HG03060 (cell line): Measurements from ENCODE around the gene PDSS1.
"Not testable (repeated sequence)": the region's sequence is repeated elsewhere in the genome, so short reads cannot be mapped to it uniquely, and the experiment has no call there.

Experiments used
- ATAC-seq: cut with Tn5 transposase; IDR thresholded peaks from one replicate; pipeline ENCODE4 v1.9.1; 2021; ENCODE audit warnings: low read depth, moderate number of reproducible peaks; ENCODE audit not compliant: unreplicated experiment

Gene PDSS1

DNA sequence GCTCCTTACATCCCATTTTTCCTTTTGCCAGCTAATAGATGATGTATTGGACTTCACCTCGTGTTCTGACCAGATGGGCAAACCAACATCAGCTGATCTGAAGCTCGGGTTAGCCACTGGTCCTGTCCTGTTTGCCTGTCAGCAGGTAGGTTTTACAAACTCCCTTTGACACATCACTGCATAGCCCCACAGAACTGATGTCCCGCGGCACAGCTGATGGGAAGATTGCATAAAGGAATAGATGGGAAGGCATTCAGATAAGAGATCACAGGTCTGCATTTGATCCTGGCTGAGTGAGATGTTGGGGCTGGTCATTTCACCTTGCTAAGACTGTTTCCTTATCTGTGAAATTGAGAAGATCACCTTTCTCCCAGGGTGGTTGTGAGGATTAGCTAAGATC is 37.9 kb downstream of the PDSS1 start:
- ATAC-seq, result no peak

DNA sequence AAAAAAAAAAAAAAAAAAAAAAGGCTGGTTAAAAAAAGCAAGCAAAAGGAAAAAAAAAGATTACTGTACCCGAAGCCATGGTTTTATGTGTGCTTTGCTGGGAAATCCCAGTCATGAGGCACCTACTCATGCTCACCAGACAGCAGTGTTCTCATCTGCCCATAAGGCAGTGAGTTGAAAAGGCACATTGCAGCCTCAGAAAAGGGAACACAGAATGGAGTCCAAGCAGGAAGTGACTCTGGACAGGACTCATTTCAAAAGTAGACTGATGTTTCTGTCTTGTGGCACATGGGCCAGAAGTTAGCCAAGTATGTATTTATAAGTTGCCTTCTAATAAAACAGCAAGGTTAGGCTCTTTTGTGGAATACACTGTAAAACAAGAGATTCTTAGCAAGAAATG is 40.2 kb downstream of the PDSS1 start:
- ATAC-seq, result peak; percentile 68

DNA sequence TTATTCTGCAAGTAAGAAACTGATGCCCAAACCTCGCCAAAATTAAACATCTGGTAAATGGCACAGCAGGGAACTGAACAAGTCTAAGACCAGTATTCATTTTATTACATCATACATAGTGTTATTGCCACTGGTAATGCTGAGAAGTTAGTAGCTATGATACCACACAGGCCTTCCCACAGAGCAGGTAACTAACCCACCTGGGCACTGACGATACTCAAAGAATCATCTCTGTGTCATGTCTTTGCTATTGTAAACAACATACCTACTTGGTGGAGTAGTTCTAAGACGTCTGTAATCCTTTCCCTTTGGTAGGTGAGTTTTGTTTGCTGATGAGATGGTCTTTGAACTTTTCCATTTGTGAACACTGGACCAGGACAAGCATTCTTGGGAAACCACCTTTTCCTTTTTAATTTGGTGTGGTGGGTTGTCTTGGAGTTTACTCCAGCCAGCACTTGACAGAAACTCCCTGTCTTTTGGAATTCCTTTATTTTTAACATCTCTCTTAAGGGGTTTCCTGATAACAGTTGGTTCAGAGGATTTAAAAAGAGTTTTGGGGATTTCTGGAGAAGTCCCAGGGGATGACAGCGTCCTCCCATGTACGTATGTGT is 40.9 kb downstream of the PDSS1 start:
- ATAC-seq, result no peak

DNA sequence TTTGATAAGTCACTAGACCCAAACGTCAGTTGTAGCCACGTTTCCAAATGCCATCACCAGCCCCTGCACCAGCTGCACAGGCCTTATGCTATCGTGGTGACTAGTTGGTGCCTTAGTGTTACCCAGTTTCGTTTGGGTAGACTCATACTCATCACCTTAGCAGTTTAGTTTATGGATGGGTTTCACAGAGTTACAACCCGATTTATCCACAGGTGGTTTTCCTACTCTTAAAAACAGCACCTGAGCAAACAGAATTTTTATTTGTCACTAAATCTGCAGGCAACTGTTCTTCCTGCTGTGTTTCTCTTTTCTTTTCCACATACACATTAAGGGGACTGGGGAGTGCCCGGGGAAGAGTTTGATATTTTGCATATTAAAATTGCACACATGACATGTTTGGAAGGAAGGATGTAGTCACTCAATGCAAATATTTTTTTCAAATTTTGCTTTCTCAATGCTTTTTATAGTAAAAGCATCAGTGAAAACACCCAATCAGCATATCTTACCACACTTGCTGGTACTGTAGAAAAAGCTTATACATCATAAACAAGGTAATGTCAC is 41.6 kb downstream of the PDSS1 start:
- ATAC-seq, result no peak

DNA sequence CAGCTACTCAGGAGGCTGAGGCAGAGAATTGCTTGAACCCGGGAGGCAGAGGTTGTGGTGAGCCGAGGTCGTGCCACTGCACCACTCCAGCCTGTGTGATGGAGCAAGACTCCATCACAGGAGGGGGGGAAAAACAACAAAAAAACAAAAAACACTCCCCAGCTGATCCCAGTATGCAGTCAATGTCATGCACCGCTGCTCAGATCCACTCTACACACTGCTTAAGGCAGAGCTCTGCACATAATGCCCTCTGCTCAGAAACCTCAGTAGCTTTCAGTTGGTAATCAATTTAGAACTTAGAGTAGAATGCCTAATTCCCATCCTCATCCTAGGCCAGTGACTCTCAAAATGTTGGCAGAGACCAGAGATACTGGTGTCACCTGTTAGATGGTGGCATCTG is 43.9 kb downstream of the PDSS1 start:
- ATAC-seq, result no peak

DNA sequence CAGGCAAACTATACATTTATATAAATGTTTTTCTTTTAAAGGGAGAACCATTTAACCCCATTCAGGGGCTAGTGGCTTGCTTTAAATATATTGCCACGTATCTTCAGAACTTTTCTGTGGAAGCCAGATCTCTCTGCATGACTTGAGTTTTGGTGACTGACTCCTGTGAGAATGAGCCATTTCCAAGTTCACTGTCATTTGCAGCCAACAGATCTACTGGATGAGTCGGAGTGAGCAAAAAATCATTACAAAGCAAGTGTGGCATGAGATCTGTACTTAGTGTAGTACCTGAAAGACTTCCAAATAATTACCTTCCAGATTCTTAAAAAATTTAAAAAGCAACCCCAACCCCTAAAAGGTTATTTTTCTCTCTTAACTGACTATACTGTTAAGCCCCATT is 45.6 kb downstream of the PDSS1 start:
- ATAC-seq, result no peak

DNA sequence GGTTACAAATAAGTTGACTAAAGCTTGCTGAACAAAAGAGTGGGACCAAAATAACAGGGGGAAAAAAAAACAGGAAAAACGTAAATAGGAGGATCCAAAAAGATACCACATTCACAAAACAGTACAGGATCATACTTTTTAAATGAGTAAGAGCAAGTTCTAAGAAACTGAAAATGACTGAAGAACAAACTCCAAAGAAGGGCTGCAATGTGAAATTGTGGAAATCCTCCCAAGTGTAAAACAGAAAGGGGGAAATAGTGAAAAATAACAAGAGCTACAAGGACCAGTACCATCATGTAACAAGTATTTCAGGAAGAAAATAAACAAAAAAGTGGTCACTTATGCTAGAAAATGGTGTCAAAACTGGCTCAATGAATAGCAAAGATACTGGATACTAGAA is 46.3 kb downstream of the PDSS1 start:
- no peak for ATAC-seq

DNA sequence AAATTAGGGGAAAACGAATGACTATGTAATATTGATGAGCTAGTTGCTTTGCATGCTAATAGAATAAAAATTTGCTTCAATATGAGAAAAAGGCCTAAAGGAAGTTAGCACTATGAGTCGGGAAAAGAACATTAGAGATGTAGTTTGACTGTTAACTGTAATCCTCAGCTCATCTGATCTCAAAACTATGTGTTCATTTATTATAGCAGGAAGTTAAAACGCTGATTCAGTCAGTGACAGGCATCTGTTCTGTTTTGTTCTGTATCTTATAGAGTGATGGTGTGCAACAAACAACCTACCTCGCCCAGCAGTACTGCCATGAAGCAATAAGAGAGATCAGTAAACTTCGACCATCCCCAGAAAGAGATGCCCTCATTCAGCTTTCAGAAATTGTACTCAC is 48.6 kb downstream of the PDSS1 start:
- no peak for ATAC-seq

DNA sequence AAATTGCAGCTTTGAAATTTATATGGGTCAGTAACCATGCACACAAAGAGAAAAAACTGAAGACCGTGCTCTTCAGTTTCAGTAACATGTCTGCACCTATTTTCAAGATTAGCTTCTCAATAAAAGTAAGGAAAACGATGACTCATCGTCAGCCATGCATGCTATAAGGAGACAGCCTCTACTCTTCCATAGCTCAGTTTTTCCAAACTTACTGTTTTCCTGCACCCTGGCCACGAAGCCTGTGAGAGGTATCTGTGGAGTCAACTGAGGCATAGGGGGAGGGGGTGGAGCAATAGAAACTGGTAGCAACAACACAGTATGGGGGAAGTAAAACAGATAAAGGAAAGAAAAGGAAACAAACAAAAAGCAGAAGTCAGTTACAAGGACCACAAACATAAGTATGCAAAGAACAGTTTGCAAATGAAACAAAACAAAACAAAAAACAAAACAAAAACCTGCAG is 58.0 kb downstream of the PDSS1 start:
- peak; percentile 82 for ATAC-seq

DNA sequence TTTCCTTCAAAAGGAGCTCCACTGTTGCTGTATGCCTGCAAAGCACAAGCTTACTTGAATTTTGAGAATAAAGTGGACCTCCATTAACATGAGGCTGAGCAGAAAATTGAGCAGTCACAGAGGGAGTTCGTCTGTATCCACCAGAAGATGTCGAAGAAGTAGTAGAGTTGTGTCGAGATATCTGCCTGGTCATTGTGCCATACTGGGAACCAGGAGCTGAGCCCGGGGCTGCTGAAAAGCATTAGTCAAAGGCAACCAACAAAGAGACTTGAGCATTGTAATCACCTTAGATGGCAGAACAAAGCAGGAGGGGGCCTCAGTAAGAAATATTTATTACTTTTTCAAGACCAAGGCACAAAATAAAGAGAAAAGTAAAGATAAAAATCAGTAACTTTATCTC is 61.5 kb downstream of the PDSS1 start:
- ATAC-seq, result no peak

DNA sequence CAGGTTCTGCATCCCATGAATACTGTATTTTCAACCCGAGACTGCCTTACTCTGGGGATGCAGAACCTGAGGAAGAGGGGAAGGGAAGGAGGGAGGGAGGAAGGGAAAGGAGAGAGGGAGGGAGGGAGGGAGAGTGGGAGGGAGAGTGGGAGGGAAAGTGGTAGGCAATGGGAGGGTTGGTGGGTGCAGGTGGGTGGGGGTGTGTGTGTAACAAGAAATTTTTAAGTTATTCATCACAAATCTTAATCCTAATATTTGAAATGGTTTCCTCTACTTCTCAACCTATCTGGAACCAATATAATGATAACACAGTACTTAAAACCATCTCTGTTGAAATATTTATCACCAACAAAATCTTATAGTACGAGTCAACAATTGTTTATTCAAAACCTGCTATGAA is 68.0 kb downstream of the PDSS1 start:
- no peak for ATAC-seq

DNA sequence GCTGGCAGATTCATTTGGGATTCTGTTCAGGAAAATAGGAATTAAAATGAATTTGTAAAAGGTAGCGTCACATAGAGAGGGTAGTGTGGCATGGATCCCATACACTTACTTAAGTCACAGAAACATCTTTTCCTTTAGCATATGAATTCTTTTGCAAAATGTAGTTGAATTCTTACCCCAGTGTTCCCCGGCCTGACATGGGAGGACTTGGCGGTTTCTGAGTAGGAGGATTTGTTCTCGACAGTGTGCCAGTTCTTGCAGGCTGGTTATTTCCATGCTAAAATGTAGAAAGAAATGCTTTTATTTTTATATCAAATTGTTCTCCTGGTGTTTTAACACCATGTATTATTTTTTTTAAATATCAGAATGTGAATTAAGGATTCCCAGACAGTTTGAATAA is 72.6 kb downstream of the PDSS1 start:
- ATAC-seq, result no peak

DNA sequence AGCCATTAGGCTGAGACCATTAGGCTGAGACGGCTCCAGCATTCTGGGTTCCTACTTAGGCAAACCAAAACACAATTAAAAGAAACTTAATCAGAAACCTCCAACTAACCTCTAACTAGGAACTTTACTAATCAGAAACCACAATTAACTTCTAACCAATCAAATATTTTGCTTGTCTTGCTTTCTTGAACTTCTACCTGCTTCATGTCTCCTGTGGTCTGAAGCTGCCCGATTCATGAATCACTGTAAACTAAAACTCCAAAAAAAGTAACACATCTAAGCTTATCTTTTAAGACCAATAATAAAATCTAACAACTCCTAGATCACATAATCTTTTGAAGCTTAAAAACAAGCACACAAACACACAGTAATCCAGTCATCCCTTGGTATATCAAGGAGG is 76.1 kb downstream of the PDSS1 start:
- ATAC-seq, result no peak

DNA sequence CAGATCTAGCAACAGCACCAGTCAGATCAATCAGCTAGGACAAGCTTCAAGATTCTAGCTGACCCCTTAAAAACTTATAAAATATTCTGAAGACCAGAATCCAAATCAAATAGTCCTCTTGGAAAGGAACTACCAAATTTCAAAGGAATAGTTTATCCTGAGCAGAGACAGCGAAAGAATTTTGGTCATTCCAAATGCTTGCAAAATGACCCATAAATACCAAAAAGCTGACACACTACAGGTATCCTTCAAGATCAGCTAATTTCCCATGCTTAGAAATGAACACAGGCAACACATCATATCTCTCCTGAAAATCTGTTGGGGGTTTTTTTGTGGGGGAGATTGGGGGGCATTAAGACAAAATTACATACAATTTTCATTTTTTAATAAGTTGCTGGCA is 78.8 kb downstream of the PDSS1 start:
- no peak for ATAC-seq

DNA sequence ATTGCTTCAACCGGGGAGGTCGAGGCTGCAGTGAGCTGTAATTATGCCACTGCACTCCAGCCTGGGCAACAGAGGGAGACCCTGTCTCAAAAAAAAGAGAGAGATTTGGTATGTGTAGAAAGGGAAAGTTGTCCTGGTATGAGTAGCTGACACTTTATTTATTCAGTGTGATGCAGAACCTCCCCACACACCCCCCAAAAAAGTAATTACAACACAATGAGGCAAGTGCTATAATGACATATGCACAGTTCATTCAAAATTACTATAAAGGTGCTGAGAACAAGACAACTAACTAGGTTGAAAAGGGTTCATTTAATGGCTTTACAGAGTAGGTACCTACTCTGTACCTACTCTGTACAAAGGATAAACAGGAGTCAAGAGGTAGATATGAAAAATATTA is 80.2 kb downstream of the PDSS1 start:
- ATAC-seq, result no peak

DNA sequence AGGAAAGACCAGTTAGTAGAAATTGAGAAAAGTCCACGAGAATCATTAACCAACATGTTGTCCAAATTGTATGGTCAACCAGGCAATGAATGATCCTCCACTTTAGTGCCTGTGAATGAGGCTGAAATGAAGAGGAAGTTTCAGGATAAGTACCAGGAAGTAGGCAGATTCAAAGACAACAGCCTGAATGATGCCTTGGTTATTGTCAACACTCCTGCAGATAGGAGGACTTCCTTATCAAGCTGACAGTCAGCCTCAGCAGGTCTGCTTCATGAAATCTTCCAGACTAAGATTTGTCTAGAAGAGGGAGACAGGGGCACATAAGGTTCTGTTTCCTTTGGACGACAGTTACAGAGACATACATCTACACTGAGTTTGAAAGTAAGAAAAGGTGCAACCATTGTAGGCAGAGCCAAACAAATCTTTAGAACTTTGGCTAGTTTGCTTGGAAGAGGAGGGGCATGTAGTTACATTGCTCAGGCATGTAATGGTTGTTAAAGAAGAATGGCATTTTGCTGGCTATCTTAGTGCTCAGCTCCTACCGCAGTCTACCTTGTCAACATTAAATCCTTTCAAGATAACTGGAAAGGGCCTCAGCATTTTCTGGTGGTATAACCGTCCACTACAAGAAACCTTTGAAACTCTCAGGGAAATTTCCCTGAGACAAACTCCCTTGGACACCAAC is 81.8 kb downstream of the PDSS1 start:
- no peak for ATAC-seq

DNA sequence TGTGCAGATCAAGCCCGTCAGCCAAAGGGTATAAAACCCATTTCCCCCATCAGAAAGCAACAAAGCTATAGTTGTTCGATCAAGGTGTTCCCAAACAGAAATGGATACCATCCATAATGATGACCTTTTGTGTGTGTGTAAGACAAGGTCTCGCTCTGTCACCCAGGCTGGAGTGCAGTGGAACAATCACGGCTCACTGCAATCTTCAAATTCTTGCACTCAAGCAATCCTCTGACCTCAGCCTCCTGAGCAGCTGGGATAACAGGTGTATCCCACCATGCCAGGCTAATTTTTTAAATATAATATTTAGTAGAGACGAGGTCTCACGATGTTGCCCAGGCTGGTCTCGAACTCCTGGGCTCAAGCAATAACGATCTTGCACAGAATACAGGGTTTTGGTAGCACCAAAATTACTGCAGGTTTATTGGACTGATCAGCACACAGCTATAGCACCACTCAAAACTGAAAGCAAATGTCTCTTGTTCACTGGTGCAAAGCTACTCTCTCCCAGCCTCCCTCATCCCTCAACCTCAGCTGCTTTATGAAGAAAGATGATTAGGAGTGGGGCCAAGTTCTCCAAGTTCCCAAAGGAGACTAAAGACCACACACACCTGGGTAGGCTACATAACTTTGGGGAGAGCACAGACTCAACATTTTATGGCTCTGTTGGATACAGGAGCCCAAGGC is 82.7 kb downstream of the PDSS1 start:
- ATAC-seq, result no peak

DNA sequence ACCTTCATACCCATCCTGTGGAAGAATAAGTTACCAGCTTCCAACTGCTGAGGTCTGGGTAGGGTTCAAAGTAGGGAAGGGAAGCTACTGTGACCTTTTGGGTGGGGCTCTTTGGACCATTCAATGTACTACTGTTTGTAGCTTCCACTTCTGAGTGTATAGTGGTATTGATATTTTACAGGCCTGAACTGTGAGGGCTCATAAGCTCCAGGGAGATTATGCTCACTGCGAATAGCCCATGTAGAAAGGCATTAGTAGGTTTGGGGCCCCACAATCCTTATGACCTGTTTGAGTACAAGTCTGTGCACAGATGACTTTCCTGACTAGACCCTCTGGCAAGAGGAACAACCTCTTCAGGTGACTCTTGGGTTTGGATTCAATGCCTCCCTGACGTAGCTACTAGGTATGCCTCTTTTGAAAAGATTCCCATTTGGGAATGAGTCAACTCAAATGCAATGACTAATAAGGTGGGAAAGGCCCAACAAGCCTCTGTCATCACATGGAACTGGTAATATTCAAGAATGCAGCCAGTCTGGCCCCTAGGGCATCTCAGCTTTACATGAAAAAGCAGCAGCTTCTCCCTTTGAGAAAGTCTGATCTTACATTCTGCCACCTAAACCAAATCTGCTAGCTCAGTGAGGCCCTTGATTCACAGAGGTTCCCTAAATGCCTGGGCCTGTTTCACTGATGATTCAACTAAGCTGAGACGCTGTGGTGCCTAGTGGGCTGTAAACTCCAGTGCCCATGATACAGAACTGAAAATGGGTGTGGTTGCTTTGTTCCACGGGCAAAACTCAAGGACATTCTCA is 83.5 kb downstream of the PDSS1 start:
- ATAC-seq, result no peak

DNA sequence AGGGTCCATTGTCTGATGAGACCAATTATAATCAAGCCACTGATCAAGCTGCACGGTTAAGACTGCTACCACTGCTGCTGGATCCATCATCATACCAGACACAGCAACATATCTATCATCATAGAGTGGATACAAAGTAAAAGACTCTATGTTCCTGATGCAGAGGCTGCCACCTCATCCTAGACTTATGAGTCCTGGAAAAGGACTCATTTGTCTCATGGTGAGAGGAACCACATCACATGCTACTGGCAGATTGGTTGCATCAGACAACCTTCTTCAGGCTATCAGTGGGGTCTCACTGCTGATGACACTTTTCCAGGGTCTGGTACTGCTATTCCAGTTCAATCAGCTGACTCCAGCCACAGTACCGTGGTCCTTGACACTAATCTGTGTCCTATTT is 84.3 kb downstream of the PDSS1 start:
- ATAC-seq, result no peak

DNA sequence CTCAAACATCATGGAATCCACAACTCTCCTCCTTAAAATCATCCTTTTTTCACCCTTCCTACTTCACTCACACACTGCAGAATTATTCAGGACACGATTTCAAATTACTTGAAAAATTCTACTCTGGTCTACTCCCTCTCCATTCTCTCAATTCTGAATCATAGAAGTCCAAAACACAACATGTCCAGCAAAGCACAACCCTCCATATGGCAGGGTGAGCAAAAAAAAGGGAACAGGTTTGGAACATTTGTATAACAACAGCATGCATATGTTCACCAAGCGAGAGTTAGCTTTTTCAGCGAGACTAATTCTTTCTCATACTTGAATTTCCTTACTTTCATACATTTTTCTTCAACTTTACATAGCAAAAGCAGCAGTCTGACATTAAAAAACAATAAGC is 89.9 kb downstream of the PDSS1 start:
- no peak for ATAC-seq

DNA sequence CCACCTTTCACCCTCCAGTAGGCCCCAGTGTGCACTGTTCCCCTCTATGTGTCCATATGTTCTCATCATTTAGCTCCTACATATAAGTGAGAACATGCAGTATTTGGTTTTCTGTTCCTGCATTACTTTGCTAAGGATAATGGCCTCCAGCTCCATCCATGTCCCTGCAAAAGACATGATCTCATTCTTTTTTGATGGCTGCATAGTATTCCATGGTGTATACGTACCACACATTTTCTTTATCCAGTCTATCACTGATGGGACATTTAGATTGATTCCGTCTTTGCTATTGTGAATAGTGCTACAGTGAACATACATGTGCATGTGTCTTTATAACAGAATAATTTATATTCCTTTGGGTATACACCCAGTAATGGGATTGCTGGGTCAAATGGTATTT is 92.3 kb downstream of the PDSS1 start:
- ATAC-seq, result not testable (repeated sequence)
